ENCODE measurements around the gene KCNG4. TPM values are rescaled to one million over a fixed set of nuclear protein-coding genes. Genes with fewer than 3 reads are reported as not detected.
"Not testable (repeated sequence)": the region's sequence is repeated elsewhere in the genome, so short reads cannot be mapped to it uniquely, and the experiment has no call there.

Gene KCNG4
- total and polyA plus RNA-seq, 5 donors, result not detected

DNA sequence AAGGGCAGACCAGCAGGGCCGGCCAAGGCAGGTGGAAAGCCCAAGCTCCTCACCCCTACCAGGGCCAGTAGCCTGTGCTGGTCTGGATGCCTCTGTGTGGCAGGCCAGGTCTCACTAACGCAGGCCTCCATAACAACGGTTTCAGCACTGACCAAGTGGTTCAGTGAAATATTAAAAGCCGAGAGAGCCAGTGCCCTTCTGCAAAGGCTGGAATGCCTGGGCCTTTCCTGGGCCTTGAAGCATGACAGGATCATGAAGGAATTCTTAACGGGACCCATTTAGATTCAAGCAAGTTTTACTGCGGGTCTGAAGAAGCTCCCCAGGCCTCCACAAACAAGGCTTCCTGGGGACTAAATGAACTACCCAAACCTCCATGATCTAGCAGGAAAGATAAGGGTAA lies 32.6 kb downstream of the KCNG4 start:
- intact Hi-C loops (cut with DNase I), result no loop called here
- Histone ChIP-seq H3K27me3 (ENCODE audit: control insufficient read depth, insufficient read depth) (no peaks in the 10 kb centered on the region), H3K4me3 (ENCODE audit: low read length) (no peak overlapping the region), H3K27ac (ENCODE audit: low read length) (no peak overlapping the region), H3K4me1 (ENCODE audit: control insufficient read depth, insufficient read depth, low read length) (no peaks in the 10 kb centered on the region), H3K9me3 (ENCODE audit: control insufficient read depth, low read length) (no peaks in the 10 kb centered on the region)
- WGBS, result 68% methylated on average over 6 of the region's 6 CpGs
- ATAC-seq (no peak), DNase-seq (no peak)

DNA sequence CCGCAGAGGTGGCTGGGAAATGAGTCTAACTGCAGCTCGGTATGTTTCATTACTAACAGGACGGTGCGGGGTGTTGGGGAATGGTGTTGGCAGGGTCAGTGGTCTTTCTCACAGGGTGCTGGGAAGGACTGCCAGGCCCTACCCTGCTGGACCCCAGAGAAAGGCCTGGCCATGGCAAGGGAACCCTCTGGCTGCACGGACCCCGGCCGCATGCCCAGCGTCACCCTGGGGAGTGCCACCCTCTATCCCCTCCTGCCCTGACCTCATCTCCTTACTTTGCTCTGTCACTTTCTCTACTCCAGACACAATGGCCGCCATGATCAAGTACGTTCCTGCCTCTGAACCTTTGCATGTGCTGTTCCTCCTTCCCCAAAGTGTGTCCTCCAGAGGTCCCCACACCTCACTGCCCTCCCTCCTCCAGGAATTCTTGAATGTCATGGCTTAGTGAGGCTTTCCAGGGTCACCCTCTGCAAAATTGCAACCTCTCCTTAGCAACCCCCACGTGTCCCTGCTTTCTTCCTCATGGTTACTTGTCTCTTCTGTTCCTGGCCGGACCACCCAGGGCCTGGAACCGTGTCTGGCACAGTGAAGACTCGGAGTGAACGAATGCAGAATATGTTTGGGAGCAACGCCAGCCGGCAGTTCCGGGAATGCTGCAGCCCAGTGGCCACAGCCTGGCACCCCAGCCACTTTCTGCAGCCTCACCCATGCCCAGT lies 33.7 kb downstream of the KCNG4 start:
- ATAC-seq (peak in 1 of 2 donors; percentile 26), DNase-seq (no peak)
- no peaks in the 10 kb centered on the region for H3K27me3 ChIP-seq (ENCODE audit: control insufficient read depth, insufficient read depth)
- WGBS, result 88% methylated on average over 18 of the region's 18 CpGs
- H3K4me1 ChIP-seq (ENCODE audit: control insufficient read depth, insufficient read depth, low read length), result no peaks in the 10 kb centered on the region
- intact Hi-C loops (cut with DNase I), result no loop called here
- no peaks in the 10 kb centered on the region for H3K9me3 ChIP-seq (ENCODE audit: control insufficient read depth, low read length)
- no peak overlapping the region for H3K4me3 ChIP-seq (ENCODE audit: low read length)
- H3K27ac ChIP-seq (ENCODE audit: low read length), result no peak overlapping the region

DNA sequence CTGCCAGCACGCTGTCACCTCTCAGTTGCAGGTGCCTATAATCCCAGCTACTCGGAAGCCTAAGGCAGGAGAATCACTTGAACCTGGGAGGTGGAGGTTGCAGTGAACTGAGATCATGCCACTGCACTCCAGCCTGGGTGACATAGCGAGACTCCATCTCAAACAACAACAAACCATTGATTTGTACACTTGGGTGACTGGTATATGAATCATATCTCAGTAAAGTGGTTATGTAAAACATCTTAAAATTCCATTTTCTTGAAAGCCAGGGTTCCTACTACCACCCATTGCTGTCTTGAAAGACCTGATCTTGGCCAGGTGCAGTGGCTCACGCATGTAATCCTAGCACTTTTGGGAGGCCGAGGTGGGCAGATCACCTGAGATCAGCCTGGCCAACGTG lies 34.7 kb downstream of the KCNG4 start:
- intact Hi-C loops (cut with DNase I); H3K27me3 ChIP-seq (ENCODE audit: control insufficient read depth, insufficient read depth); DNase-seq; H3K4me1 ChIP-seq (ENCODE audit: control insufficient read depth, insufficient read depth, low read length); H3K9me3 ChIP-seq (ENCODE audit: control insufficient read depth, low read length); H3K27ac ChIP-seq (ENCODE audit: low read length); H3K4me3 ChIP-seq (ENCODE audit: low read length); ATAC-seq: not testable (repeated sequence)
- 96% methylated on average over 6 of the region's 6 CpGs for WGBS

DNA sequence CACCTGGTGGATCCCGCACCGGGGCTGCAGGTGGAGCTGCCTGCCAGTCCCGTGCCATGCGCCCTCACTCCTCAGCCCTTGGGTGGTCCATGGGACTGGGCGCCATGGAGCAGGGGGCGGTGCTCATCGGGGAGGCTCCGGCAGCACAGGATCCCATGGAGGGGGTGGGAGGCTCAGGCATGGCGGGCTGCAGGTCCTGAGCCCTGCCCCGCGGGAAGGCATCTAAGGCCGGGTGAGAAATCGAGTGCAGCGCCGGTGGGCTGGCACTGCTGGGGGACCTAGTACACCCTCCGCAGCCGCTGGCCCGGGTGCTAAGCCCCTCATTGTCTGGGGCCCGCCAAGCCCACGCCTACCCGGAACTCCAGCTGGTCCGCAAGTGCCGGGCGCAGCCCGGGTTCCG lies 35.3 kb downstream of the KCNG4 start:
- WGBS, result 96% methylated on average over 26 of the region's 26 CpGs

DNA sequence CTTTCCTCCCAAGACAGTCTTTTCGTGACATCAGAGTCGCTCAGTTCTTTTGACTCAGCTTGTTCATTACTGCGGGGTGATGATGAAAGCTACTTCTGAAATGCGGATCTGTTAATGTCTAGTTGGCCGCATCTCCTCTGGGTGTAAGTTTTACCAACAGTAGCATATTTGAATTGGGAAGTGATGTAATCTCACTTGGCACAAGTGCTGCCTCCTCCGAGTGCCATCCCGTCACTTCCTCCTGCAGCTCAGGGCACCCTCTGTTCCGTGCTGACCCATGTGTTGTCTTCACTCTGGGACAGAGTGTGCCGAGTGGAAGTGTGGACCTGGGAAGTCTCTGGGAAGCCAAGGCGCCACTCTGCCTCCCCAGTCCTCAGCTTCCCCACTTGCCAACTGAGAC lies 40.0 kb downstream of the KCNG4 start:
- 72% methylated on average over 10 of the region's 10 CpGs for WGBS
- Histone ChIP-seq H3K9me3 (ENCODE audit: control insufficient read depth, low read length) (no peaks in the 10 kb centered on the region), H3K4me1 (ENCODE audit: control insufficient read depth, insufficient read depth, low read length) (no peaks in the 10 kb centered on the region), H3K27me3 (ENCODE audit: control insufficient read depth, insufficient read depth) (no peaks in the 10 kb centered on the region), H3K27ac (ENCODE audit: low read length) (no peak overlapping the region), H3K4me3 (ENCODE audit: low read length) (no peak overlapping the region)
- ATAC-seq (peak; percentile 65 to 70), DNase-seq (peak in 1 of 3 donors; percentile 70)
- intact Hi-C loops (cut with DNase I), result no loop called here

More for the DNA sequence above, 35.3 kb downstream of the KCNG4 start:
- ATAC-seq; H3K9me3 ChIP-seq (ENCODE audit: control insufficient read depth, low read length); H3K27ac ChIP-seq (ENCODE audit: low read length); intact Hi-C loops (cut with DNase I); H3K27me3 ChIP-seq (ENCODE audit: control insufficient read depth, insufficient read depth); H3K4me1 ChIP-seq (ENCODE audit: control insufficient read depth, insufficient read depth, low read length); DNase-seq; H3K4me3 ChIP-seq (ENCODE audit: low read length): not testable (repeated sequence)

DNA sequence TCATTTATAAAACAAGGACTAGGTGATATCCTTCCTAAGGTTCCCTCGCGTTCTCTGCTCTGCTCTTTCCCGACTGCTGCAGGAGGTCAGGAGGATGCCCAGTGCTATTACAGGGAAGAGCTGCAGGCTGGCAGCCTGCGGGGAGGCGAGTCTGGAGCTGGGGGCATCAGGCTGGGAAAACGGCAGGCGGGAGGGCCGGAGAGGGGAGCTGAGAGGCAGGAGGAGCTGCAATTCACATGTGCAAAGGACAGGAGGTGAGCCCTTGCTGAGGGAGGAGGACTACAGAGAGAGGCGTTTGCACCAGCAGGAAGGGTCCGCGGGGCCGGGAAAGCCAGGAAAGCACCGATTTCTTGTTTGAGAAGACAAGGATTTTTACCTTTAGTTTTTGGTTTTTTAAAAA lies 40.7 kb downstream of the KCNG4 start:
- Histone ChIP-seq H3K4me3 (ENCODE audit: low read length) (no peak overlapping the region), H3K27me3 (ENCODE audit: control insufficient read depth, insufficient read depth) (no peaks in the 10 kb centered on the region), H3K9me3 (ENCODE audit: control insufficient read depth, low read length) (no peaks in the 10 kb centered on the region), H3K4me1 (ENCODE audit: control insufficient read depth, insufficient read depth, low read length) (no peaks in the 10 kb centered on the region), H3K27ac (ENCODE audit: low read length) (no peak overlapping the region)
- WGBS, result 58% methylated on average over 13 of the region's 13 CpGs
- intact Hi-C loops (cut with DNase I), result no loop called here
- DNase-seq (no peak), ATAC-seq (no peak)

DNA sequence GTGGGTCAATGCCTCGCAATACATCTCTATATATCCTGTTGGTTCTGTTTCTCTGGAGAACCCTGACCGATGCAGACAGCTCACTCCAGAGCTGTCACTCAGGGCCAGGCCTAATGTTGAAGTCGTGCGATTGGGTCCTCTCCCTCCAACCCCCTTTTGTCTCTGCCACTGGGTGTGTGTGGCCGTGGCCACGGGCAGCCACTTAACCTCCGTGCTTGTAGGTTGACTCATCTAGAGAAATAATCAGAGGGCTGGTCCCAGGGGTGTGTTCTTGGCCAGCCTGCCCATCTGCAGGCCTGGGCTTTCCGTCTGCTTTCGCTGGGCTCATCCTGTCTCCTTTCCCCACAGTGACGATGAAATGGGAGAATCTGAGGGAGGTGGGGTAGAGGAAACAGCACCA lies 41.4 kb downstream of the KCNG4 start:
- no peak for DNase-seq
- no peak for ATAC-seq
- Histone ChIP-seq H3K4me3 (ENCODE audit: low read length) (no peak overlapping the region), H3K9me3 (ENCODE audit: control insufficient read depth, low read length) (no peaks in the 10 kb centered on the region), H3K27me3 (ENCODE audit: control insufficient read depth, insufficient read depth) (no peaks in the 10 kb centered on the region), H3K27ac (ENCODE audit: low read length) (no peak overlapping the region), H3K4me1 (ENCODE audit: control insufficient read depth, insufficient read depth, low read length) (no peaks in the 10 kb centered on the region)
- WGBS, result 46% methylated on average over 10 of the region's 10 CpGs
- intact Hi-C loops (cut with DNase I), result no loop called here

DNA sequence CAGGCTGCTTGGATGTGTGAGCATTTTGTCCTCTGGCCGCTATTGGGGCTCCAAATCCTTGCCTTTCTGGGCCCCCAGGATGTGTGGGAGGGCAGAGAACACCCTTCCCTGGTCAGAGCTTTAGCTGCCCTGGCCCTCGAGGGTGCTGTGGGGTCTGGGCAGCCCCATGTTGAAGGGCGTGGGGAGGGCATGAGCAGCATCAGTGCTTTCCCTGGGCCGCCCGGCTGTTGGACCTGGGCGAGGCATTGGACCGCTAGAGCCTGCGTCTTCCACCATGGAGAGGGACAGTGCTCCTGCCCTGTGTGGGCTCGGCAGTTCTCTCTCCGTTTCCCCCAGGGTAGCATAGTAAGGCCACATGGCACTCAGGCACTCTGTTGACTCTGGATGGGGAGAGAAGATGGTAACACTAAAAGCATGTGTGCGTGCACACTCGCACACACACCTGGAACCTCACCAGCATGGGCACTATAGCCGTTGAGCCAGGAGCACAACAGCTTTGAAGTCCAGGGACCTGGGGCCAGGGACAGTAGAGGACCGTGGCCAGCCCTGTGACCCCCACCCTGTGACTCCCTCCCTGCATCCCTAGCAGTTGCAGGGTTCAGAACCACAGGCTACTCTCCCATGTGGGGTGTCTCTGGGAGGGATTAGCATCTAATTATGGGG lies 42.2 kb downstream of the KCNG4 start:
- H3K9me3 ChIP-seq (ENCODE audit: control insufficient read depth, low read length), result no peaks in the 10 kb centered on the region
- no peak overlapping the region for H3K4me3 ChIP-seq (ENCODE audit: low read length)
- ATAC-seq (no peak), DNase-seq (no peak)
- no peaks in the 10 kb centered on the region for H3K4me1 ChIP-seq (ENCODE audit: control insufficient read depth, insufficient read depth, low read length)
- WGBS, result 94% methylated on average over 14 of the region's 14 CpGs
- intact Hi-C loops (cut with DNase I), result no loop called here
- no peaks in the 10 kb centered on the region for H3K27me3 ChIP-seq (ENCODE audit: control insufficient read depth, insufficient read depth)
- no peak overlapping the region for H3K27ac ChIP-seq (ENCODE audit: low read length)

DNA sequence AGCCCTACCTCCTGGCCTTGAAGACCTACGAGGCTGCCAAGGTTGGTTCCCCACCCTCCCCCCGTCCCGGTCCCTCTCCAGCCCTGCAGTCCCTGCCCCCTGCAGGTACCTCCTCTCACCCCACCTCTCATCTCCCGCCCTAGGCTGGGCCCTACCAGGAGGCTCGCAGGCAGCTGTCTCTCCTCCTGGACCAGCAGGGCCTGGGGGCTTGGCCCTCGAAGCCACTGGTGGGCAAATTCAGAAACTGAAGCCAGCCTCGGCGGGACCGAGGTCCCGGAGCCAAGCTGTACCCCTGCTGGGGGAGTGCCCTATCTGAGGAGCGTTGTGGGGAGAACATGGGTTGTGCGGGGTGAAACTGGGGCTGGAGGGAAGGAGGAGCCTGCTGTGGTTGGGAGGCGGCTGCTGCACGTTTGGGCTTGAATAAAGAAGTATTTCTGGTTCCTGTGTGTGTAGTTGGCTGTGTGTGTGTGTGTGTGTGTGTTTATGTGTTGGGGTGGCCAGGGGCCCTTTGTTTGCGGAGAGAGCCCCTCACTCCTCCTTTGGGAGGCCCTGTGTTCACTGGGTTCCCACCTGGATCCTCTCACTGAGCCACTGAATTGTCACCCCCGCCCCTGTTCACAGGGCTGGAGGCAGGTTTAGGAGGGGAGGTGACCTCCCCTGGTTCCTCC lies 43.0 kb downstream of the KCNG4 start:
- no peaks in the 10 kb centered on the region for H3K4me1 ChIP-seq (ENCODE audit: control insufficient read depth, insufficient read depth, low read length)
- WGBS, result 69% methylated on average over 16 of the region's 16 CpGs
- H3K27ac ChIP-seq (ENCODE audit: low read length), result no peak overlapping the region
- H3K27me3 ChIP-seq (ENCODE audit: control insufficient read depth, insufficient read depth), result no peaks in the 10 kb centered on the region
- intact Hi-C loops (cut with DNase I), result no loop called here
- DNase-seq (no peak), ATAC-seq (no peak)
- H3K4me3 ChIP-seq (ENCODE audit: low read length), result no peak overlapping the region
- no peaks in the 10 kb centered on the region for H3K9me3 ChIP-seq (ENCODE audit: control insufficient read depth, low read length)

DNA sequence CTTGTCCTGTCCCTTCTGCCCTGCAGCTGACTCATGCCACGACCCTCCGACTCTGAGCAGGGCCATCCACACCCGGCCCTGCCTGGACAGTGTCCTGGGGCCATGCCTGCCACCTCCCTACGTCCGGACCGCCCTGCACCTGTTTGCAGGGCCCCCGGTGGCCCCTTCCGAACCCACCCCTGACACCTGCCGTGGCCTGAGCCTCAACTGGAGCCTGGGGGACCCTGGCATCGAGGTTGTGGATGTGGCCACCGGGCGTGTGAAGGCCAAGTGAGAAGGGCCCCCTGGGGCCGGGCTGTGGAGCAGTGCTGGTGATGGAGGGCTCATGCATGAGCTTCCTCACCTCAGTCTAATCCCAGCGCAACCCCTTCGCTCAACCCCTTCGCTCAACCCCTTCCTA lies 43.7 kb downstream of the KCNG4 start:
- DNase-seq, result no peak
- no peak for ATAC-seq
- Histone ChIP-seq H3K27ac (ENCODE audit: low read length) (no peak overlapping the region), H3K4me3 (ENCODE audit: low read length) (no peak overlapping the region), H3K4me1 (ENCODE audit: control insufficient read depth, insufficient read depth, low read length) (no peaks in the 10 kb centered on the region), H3K27me3 (ENCODE audit: control insufficient read depth, insufficient read depth) (no peaks in the 10 kb centered on the region), H3K9me3 (ENCODE audit: control insufficient read depth, low read length) (no peaks in the 10 kb centered on the region)
- 91% methylated on average over 16 of the region's 16 CpGs for WGBS
- intact Hi-C loops (cut with DNase I), result no loop called here
